HG02623 (cell line): ENCODE results near the gene MICALL1.

ENCODE experiments used
- ATAC-seq: cut with Tn5 transposase; IDR thresholded peaks from one replicate; pipeline ENCODE4 v1.9.1; 2021; ENCODE audit warnings: moderate library complexity; ENCODE audit not compliant: unreplicated experiment

MICALL1 gene

DNA sequence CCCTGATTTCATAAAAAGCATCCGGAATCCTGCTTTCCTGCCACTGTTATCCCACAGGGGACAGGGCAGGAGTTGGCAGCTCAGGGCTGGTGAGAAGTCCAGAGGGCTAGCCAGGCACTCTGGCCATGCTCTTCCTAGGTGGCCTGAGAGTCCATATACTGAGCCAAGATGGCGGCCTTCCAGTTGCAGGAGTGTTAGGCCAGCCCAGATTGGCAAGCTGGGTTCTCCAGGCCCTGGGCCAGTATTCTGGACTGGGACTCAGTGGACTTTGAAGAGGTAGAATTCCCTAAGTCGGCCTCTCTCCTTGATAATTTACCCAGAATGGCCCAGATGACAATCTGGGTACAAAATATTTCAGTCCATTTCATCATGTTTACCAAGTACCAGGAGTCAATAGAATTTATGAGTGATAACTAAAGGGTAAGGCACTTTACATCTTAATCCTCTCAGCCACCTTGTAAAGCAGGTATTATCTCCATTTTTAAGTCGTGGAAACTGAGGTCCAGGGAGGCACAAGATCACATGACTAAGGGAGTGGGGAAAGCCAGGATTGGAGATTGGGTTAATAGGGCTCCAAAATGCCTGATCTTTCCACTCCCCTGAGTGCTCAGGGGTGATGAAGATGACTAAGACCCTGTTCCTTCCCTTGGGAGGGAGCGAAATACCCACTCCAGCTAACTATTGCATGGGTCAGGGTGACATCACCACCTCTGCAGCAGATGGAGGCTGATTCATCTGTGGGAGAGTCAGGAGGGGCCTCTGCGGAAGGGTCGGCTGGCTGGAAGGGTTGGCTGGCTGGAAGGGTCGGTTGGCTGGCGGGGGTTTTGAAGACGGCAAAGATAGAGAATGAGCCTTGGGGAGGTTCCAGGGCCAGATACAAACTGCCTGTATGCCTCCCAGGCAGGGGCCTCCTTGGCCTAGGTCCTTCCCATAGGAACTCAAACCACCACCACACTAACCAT, 1.2 kb upstream of the MICALL1 start:
- no peak for ATAC-seq

DNA sequence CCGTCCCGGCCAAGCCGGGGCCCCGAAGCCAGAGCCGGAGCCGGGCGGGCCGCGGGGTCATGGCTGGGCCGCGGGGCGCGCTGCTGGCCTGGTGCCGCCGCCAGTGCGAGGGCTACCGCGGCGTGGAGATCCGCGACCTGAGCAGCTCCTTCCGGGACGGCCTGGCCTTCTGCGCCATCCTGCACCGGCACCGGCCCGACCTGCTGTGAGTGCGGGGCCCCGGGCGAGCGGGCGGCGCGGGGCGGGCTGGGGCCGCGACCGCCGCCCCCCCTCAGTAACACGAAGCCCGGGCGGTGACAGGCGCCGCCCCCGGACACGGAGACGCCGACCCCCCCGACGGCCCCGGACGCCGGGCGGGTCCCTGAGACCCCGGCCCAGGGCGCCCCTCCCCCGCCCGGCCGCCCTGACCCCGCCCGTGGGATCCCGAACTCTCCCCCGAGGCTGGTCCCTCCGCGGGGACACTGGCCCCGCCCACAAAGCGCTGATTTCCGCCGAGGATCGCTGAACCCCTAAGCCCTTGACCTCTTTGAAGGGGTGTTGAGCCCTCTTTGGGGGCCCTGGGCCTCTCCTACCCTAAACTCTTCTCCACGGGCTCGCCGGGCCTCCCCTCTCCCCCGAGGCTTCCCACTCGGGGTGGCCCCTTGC, 389 bp downstream of the MICALL1 start:
- ATAC-seq: no peak

- no peak for ATAC-seq
These were observed 1.2 kb downstream of the MICALL1 start for GRCh38 chr22:37907036-37907954.

GRCh38 chr22:37909766-37910165, 3.7 kb downstream of the MICALL1 start:
- no peak for ATAC-seq

DNA sequence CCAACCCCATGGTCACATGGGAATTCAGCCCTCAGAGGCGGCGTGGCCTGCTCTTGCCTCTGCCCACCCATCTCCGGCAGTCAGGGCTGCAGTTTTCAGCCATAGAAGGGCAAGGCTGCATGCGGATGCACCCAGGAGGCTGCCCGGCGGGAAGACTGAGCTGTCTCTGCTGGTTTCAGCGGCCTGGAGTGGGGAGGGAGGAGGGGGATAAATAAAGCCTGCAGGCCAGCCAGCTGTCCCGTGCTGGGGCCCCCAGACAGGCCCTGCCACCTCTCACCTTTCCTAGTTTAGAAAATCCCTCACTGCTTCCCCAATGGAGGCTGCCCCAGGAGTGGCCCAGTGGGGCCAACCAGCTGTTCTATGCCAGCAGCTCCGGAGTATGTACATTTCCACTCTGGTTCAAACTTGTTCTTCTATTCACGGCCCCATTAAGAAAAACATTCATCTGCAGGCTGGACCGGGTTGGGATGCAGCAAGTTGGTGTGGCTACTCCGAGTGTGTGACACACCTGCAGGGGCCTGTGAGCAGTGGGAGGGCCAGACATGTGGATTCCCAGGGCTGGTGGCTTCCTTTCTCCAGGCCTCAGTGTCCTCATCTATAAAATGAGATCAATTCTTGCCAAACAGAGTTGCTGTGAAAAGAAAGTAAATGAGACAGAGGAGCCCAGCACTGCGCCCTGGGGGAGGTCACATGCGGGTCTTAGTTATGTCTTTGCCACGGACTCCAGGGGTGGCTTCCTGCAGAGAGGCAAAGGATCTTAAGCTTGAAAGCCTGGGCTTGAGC, 5.0 kb downstream of the MICALL1 start:
- ATAC-seq: no peak

GRCh38 chr22:37911697-37912096, 5.6 kb downstream of the MICALL1 start:
- no peak for ATAC-seq

- ATAC-seq: no peak
These were observed 6.1 kb downstream of the MICALL1 start for GRCh38 chr22:37912171-37912570.

DNA sequence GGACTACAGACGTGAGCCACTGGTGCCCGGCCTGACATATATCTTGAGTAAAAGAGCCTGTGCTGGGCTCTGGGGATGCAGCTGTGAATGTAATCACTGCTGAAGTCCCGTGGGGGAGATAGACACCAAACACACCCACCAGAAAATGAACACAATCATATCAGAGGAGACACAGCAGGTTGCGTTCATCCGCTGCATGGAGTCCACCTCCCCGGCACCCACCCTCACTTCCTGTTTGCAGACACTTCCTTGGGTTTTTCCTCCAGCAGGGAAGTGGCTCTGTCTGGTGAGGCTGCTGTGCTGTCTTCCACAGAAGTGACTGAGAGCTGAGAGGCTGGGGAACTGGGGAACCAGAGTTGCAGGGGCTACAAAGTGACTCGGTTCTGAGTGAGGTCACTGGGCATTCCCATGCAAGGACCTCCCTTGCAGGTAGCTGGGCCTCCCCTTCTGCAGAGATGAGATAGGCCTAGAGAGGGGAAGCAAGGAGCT, 7.2 kb downstream of the MICALL1 start:
- no peak for ATAC-seq

- no peak for ATAC-seq
These were observed 10.2 kb downstream of the MICALL1 start for GRCh38 chr22:37916311-37916710.

DNA sequence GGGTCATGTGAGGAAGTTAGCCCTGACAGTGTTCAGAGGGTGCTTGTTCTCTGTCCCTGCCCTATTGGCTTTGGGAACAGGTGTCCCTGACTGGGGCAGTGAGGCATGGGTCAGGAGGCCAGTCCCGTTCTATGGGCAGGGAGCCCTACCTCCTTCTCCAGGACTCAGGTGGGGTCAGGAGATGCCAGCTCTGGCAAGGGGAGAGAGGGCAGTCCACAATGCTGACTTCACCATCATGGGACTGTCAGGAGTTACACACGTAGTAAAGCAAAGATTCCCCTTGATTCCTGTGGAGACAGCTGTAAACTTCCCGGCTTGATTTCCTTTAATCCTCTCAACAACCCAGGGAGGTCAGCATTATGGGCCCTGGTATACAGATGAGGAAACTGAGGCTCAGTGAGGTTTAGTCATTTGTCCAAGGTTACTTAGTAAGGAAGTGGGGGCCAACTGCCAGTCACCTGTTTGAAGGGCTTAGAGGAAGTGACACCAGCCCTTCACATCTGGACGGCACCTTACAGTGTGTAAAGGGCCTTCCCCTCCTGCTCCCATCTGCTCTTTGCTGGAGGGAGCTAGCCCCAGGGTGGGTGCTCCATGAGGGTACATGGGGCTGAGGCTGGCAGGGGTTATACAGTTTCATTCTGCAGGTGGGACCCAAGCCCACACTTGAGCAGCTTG, 11.9 kb downstream of the MICALL1 start:
- ATAC-seq: no peak

DNA sequence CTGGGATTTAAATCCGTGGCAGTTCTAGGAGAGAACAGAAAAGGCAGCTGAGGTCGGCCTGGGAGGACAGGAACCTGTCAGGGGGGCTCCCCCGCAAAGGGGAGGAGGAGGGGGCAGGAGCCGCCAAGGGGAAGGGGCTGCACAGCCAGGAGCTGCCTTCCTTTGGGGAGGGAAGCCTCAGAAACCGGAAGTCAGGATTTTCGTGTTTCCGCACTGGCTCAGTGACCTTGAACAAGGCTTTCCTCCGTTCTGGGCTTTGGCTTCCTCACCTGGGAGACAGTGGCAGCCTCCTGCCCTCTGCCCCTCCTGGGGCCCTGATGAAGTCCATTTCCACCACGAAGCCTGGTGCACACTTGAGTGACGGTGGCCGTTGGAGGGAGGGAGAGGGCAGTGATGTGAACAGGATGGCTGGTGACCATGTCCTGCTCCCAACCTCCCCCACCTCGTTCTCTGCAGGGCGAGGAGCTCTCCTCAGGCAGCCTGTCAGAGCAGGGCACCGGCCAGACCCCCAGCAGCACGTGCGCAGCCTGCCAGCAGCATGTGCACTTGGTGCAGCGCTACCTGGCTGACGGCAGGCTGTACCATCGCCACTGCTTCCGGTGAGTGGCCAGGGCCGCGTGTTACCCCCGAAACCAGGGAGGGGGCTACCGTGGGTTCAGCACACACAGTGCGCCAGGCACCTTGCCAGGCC, 12.6 kb downstream of the MICALL1 start:
- no peak for ATAC-seq

- no peak for ATAC-seq
These were observed 14.0 kb downstream of the MICALL1 start for GRCh38 chr22:37920126-37920525.

DNA sequence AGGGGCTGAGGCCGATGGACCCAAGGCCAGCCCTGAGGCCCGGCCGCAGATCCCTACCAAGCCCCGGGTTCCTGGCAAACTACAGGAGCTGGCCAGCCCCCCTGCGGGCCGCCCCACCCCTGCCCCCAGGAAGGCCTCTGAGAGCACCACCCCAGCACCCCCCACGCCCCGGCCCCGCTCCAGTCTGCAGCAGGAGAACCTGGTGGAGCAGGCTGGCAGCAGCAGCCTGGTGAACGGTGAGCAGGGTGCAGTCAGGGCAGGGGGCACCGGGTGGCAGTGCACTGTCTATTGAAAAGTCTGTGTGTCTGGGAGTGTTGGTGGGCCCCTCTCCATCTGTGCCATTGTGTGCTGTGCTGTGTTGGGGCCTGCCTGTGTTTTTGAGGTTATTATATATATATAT, 16.1 kb downstream of the MICALL1 start:
- no peak for ATAC-seq

GRCh38 chr22:37923927-37924326, 17.8 kb downstream of the MICALL1 start:
- ATAC-seq: no peak

GRCh38 chr22:37924386-37925065, 18.4 kb downstream of the MICALL1 start:
- no peak for ATAC-seq

DNA sequence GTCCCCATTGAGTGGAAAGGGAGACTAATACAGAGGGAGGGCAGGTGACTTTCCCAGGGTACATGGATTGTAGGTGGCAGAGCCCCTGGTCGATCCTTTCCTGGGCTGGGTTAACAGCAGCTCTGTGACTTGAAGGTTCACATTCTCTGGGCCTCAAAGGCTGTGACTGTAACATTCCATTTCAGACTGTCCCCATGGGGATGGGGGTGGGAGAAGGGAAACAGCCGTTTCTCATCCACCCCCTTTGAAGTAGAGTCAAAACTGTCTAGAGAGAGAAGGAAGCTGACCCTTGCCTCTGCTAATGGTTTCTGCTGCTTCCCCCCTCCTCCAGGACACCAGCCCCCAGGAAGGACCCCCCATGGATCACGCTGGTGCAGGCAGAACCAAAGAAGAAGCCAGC, 19.2 kb downstream of the MICALL1 start:
- no peak for ATAC-seq

- no peak for ATAC-seq
These were observed 19.7 kb downstream of the MICALL1 start for GRCh38 chr22:37925767-37926166.

GRCh38 chr22:37926358-37926757, 20.3 kb downstream of the MICALL1 start:
- no peak for ATAC-seq
